ENCODE results near the gene CNTNAP5.

CNTNAP5 gene

GRCh38 chr2:124272261-124272841 lies 247.3 kb downstream of the CNTNAP5 start:
- Histone ChIP-seq H3K27ac (ENCODE audit: low read length) (no peak overlapping the region), H3K36me3 (ENCODE audit: insufficient read depth, low read depth, low read length) (no peaks in the 10 kb centered on the region), H3K4me1 (ENCODE audit: insufficient read depth, low read length) (no peaks in the 10 kb centered on the region), H3K27me3 (ENCODE audit: insufficient read depth, low read length) (no peaks in the 10 kb centered on the region), H3K4me3 (ENCODE audit: low read length) (no peak overlapping the region), H3K9ac (ENCODE audit: low read depth, low read length) (no peak overlapping the region), H3K9me3 (ENCODE audit: insufficient read depth, low read depth, low read length) (0 out of 2 replicates have a peak, but pooled peaks cover 3% of the 10 kb centered on the region)

- Histone ChIP-seq H3K9ac (ENCODE audit: low read depth, low read length) (no peak overlapping the region), H3K4me1 (ENCODE audit: insufficient read depth, low read length) (no peaks in the 10 kb centered on the region)
Measured at GRCh38 chr2:124281541-124281940, 256.5 kb downstream of the CNTNAP5 start.

GRCh38 chr2:124283096-124283495 lies 258.0 kb downstream of the CNTNAP5 start:
- Histone ChIP-seq H3K27ac (ENCODE audit: low read length) (no peak overlapping the region), H3K27me3 (ENCODE audit: insufficient read depth, low read length) (no peaks in the 10 kb centered on the region), H3K4me1 (ENCODE audit: insufficient read depth, low read length) (no peaks in the 10 kb centered on the region), H3K9me3 (ENCODE audit: insufficient read depth, low read depth, low read length) (no peaks in the 10 kb centered on the region), H3K4me3 (ENCODE audit: low read length) (no peak overlapping the region), H3K36me3 (ENCODE audit: insufficient read depth, low read depth, low read length) (no peaks in the 10 kb centered on the region), H3K9ac (ENCODE audit: low read depth, low read length) (no peak overlapping the region)

More at GRCh38 chr2:124281541-124281940, 256.5 kb downstream of the CNTNAP5 start:
- Histone ChIP-seq H3K27me3 (ENCODE audit: insufficient read depth, low read length) (no peaks in the 10 kb centered on the region), H3K9me3 (ENCODE audit: insufficient read depth, low read depth, low read length) (no peaks in the 10 kb centered on the region), H3K4me3 (ENCODE audit: low read length) (no peak overlapping the region), H3K36me3 (ENCODE audit: insufficient read depth, low read depth, low read length) (no peaks in the 10 kb centered on the region), H3K27ac (ENCODE audit: low read length) (no peak overlapping the region)

- H3K4me3 ChIP-seq (ENCODE audit: low read length), result no peak overlapping the region
- H3K27ac ChIP-seq (ENCODE audit: low read length), result no peak overlapping the region
- H3K27me3 ChIP-seq (ENCODE audit: insufficient read depth, low read length), result no peaks in the 10 kb centered on the region
- H3K4me1 ChIP-seq (ENCODE audit: insufficient read depth, low read length), result no peaks in the 10 kb centered on the region
- H3K9me3 ChIP-seq (ENCODE audit: insufficient read depth, low read depth, low read length), result no peaks in the 10 kb centered on the region
- no peak overlapping the region for H3K9ac ChIP-seq (ENCODE audit: low read depth, low read length)
- H3K36me3 ChIP-seq (ENCODE audit: insufficient read depth, low read depth, low read length), result no peaks in the 10 kb centered on the region
Measured at GRCh38 chr2:124286089-124286783, 261.1 kb downstream of the CNTNAP5 start.

- no peaks in the 10 kb centered on the region for H3K27me3 ChIP-seq (ENCODE audit: insufficient read depth, low read length)
Measured at GRCh38 chr2:124289060-124289459, 264.0 kb downstream of the CNTNAP5 start.

GRCh38 chr2:124289615-124290014 lies 264.5 kb downstream of the CNTNAP5 start:
- no peaks in the 10 kb centered on the region for H3K27me3 ChIP-seq (ENCODE audit: insufficient read depth, low read length)
- no peaks in the 10 kb centered on the region for H3K9me3 ChIP-seq (ENCODE audit: insufficient read depth, low read depth, low read length)
- H3K9ac ChIP-seq (ENCODE audit: low read depth, low read length), result no peak overlapping the region
- no peaks in the 10 kb centered on the region for H3K4me1 ChIP-seq (ENCODE audit: insufficient read depth, low read length)
- H3K36me3 ChIP-seq (ENCODE audit: insufficient read depth, low read depth, low read length), result no peaks in the 10 kb centered on the region
- no peak overlapping the region for H3K4me3 ChIP-seq (ENCODE audit: low read length)
- no peak overlapping the region for H3K27ac ChIP-seq (ENCODE audit: low read length)

More at GRCh38 chr2:124289060-124289459, 264.0 kb downstream of the CNTNAP5 start:
- Histone ChIP-seq H3K27ac (ENCODE audit: low read length) (no peak overlapping the region), H3K9ac (ENCODE audit: low read depth, low read length) (no peak overlapping the region), H3K4me3 (ENCODE audit: low read length) (no peak overlapping the region), H3K4me1 (ENCODE audit: insufficient read depth, low read length) (no peaks in the 10 kb centered on the region), H3K9me3 (ENCODE audit: insufficient read depth, low read depth, low read length) (no peaks in the 10 kb centered on the region), H3K36me3 (ENCODE audit: insufficient read depth, low read depth, low read length) (no peaks in the 10 kb centered on the region)

GRCh38 chr2:124296470-124296869 lies 271.4 kb downstream of the CNTNAP5 start:
- H3K27me3 ChIP-seq (ENCODE audit: insufficient read depth, low read length), result no peaks in the 10 kb centered on the region
- no peaks in the 10 kb centered on the region for H3K36me3 ChIP-seq (ENCODE audit: insufficient read depth, low read depth, low read length)
- H3K27ac ChIP-seq (ENCODE audit: low read length), result no peak overlapping the region

GRCh38 chr2:124301915-124302314 lies 276.8 kb downstream of the CNTNAP5 start:
- H3K9me3 ChIP-seq (ENCODE audit: insufficient read depth, low read depth, low read length), result no peaks in the 10 kb centered on the region
- no peak overlapping the region for H3K4me3 ChIP-seq (ENCODE audit: low read length)
- no peaks in the 10 kb centered on the region for H3K4me1 ChIP-seq (ENCODE audit: insufficient read depth, low read length)
- no peak overlapping the region for H3K27ac ChIP-seq (ENCODE audit: low read length)
- H3K27me3 ChIP-seq (ENCODE audit: insufficient read depth, low read length), result no peaks in the 10 kb centered on the region
- H3K9ac ChIP-seq (ENCODE audit: low read depth, low read length), result no peak overlapping the region
- H3K36me3 ChIP-seq (ENCODE audit: insufficient read depth, low read depth, low read length), result no peaks in the 10 kb centered on the region

More at GRCh38 chr2:124296470-124296869, 271.4 kb downstream of the CNTNAP5 start:
- Histone ChIP-seq H3K4me1 (ENCODE audit: insufficient read depth, low read length) (no peaks in the 10 kb centered on the region), H3K9ac (ENCODE audit: low read depth, low read length) (no peak overlapping the region), H3K4me3 (ENCODE audit: low read length) (no peak overlapping the region), H3K9me3 (ENCODE audit: insufficient read depth, low read depth, low read length) (no peaks in the 10 kb centered on the region)

GRCh38 chr2:124308319-124309062 lies 283.4 kb downstream of the CNTNAP5 start:
- no peak overlapping the region for H3K27ac ChIP-seq (ENCODE audit: low read length)
- no peaks in the 10 kb centered on the region for H3K36me3 ChIP-seq (ENCODE audit: insufficient read depth, low read depth, low read length)
- no peaks in the 10 kb centered on the region for H3K9me3 ChIP-seq (ENCODE audit: insufficient read depth, low read depth, low read length)
- H3K4me3 ChIP-seq (ENCODE audit: low read length), result no peak overlapping the region
- no peak overlapping the region for H3K9ac ChIP-seq (ENCODE audit: low read depth, low read length)
- no peaks in the 10 kb centered on the region for H3K27me3 ChIP-seq (ENCODE audit: insufficient read depth, low read length)
- H3K4me1 ChIP-seq (ENCODE audit: insufficient read depth, low read length), result no peaks in the 10 kb centered on the region

GRCh38 chr2:124309563-124310138 lies 284.6 kb downstream of the CNTNAP5 start:
- no peak overlapping the region for H3K9ac ChIP-seq (ENCODE audit: low read depth, low read length)
- H3K4me1 ChIP-seq (ENCODE audit: insufficient read depth, low read length), result no peaks in the 10 kb centered on the region
- no peaks in the 10 kb centered on the region for H3K27me3 ChIP-seq (ENCODE audit: insufficient read depth, low read length)
- no peak overlapping the region for H3K27ac ChIP-seq (ENCODE audit: low read length)
- no peak overlapping the region for H3K4me3 ChIP-seq (ENCODE audit: low read length)
- no peaks in the 10 kb centered on the region for H3K36me3 ChIP-seq (ENCODE audit: insufficient read depth, low read depth, low read length)
- H3K9me3 ChIP-seq (ENCODE audit: insufficient read depth, low read depth, low read length), result no peaks in the 10 kb centered on the region

- Histone ChIP-seq H3K36me3 (ENCODE audit: insufficient read depth, low read depth, low read length) (no peaks in the 10 kb centered on the region), H3K27ac (ENCODE audit: low read length) (no peak overlapping the region), H3K9me3 (ENCODE audit: insufficient read depth, low read depth, low read length) (no peaks in the 10 kb centered on the region), H3K4me1 (ENCODE audit: insufficient read depth, low read length) (no peaks in the 10 kb centered on the region), H3K9ac (ENCODE audit: low read depth, low read length) (no peak overlapping the region), H3K27me3 (ENCODE audit: insufficient read depth, low read length) (no peaks in the 10 kb centered on the region), H3K4me3 (ENCODE audit: low read length) (no peak overlapping the region)
Measured at GRCh38 chr2:124310671-124311070, 285.6 kb downstream of the CNTNAP5 start.

Measured in iPS-20b (cell line).